OCI-LY7 (cell line): ENCODE measurements around the gene PDIA4. TPM values are rescaled to one million over a fixed set of nuclear protein-coding genes. Genes with fewer than 3 reads are reported as not detected.

ENCODE experiments used
- BruUV-seq: library from RNA; stranded (reverse); fragments of 400-500 nt; replicated peaks from 2 replicates; lab custom pipeline; 2021; lab: Mats Ljungman, UMichigan
- CTCF ChIA-PET: fragments of 300-600 bp; sonication (Branson Sonifier 250); formaldehyde crosslinking; loops from one replicate; lab custom pipeline; 2022; ENCODE audit warnings: antibody characterized with exemption; ENCODE audit not compliant: unreplicated experiment; lab: Charles Lee
- POLR2A ChIA-PET: fragments of 300-600 bp; sonication (Branson Sonifier 250); formaldehyde crosslinking; loops from one replicate; lab custom pipeline; 2022; ENCODE audit warnings: antibody characterized with exemption; lab: Charles Lee
- DNase-seq: peaks from one replicate; pipeline ENCODE4 v3.0.0-alpha.2; 2015; ENCODE audit warnings: low spot score
- H2AFZ ChIP-seq: fragments of 200-600 bp; sonication (generic), shearing (Covaris generic); 2 replicates; pipeline ENCODE4 v1.6.1; 2014; ENCODE audit warnings: mild to moderate bottlenecking, antibody characterized with exemption, low read length, moderate library complexity
- H3K27ac ChIP-seq: fragments of 200-600 bp; sonication (generic); 2 replicates; pipeline ENCODE4 v1.5.1; 2014; ENCODE audit warnings: mixed run types, low read depth, mild to moderate bottlenecking, moderate library complexity, low read length, inconsistent platforms; ENCODE audit not compliant: poor library complexity, severe bottlenecking
- H3K36me3 ChIP-seq: fragments of 200-600 bp; sonication (generic); 2 replicates; pipeline ENCODE4 v1.6.1; 2014; ENCODE audit warnings: mild to moderate bottlenecking, antibody characterized with exemption, low read length, moderate library complexity, mixed read lengths; ENCODE audit not compliant: insufficient read depth
- H3K4me1 ChIP-seq: fragments of 200-600 bp; sonication (generic); 2 replicates; pipeline ENCODE4 v1.5.1; 2014; ENCODE audit warnings: mild to moderate bottlenecking, low read length; ENCODE audit not compliant: insufficient read depth, poor library complexity, severe bottlenecking
- H3K4me2 ChIP-seq: fragments of 200-600 bp; sonication (generic); 2 replicates; pipeline ENCODE4 v1.6.1; 2014; ENCODE audit warnings: mild to moderate bottlenecking, low read length
- H3K4me3 ChIP-seq: fragments of 200-600 bp; sonication (generic); 2 replicates; pipeline ENCODE4 v1.5.1; 2014; ENCODE audit warnings: mild to moderate bottlenecking, low read depth, low read length; ENCODE audit not compliant: poor library complexity, severe bottlenecking
- H3K79me2 ChIP-seq: fragments of 200-600 bp; sonication (generic); 2 replicates; pipeline ENCODE4 v1.6.1; 2016; ENCODE audit warnings: low read depth, mild to moderate bottlenecking, low read length, moderate library complexity, mixed read lengths; ENCODE audit not compliant: insufficient read depth
- H3K9me2 ChIP-seq: fragments of 200-600 bp; sonication (generic); 2 replicates; pipeline ENCODE4 v1.6.1; 2016; ENCODE audit warnings: mild to moderate bottlenecking, low read length, mixed read lengths; ENCODE audit not compliant: insufficient read depth
- H3K9me3 ChIP-seq: fragments of 200-600 bp; sonication (generic); 2 replicates; pipeline ENCODE4 v1.6.1; 2014; ENCODE audit warnings: mild to moderate bottlenecking, mixed run types, low read length, mixed read lengths
- H4K20me1 ChIP-seq: fragments of 200-600 bp; sonication (generic); 2 replicates; pipeline ENCODE4 v1.6.1; 2014; ENCODE audit warnings: mild to moderate bottlenecking, antibody characterized with exemption, low read length, moderate library complexity, mixed read lengths; ENCODE audit not compliant: insufficient read depth
- EZH2phosphoT487 ChIP-seq: fragments of 200-600 bp; sonication (generic); IDR thresholded peaks from 2 replicates; pipeline ENCODE4 v1.6.1; 2018; ENCODE audit warnings: low read depth, borderline replicate concordance, mild to moderate bottlenecking, mixed run types, antibody characterized with exemption, low read length, moderate library complexity, mixed read lengths
- intact Hi-C: fragments of 100-400 bp; cut with micrococcal nuclease; formaldehyde crosslinking; loops from one replicate; pipeline ENCODE4 v1.10.0; 2022; ENCODE audit not compliant: unreplicated experiment
- total RNA-seq, 2 experiments: library from RNA; depleted of rRNA in 1 of 2; stranded (reverse); fragments of >200 nt in 1 of 2; shearing (Covaris generic) in 1 of 2; gene quantifications; 2 replicates each; pipeline ENCODE4 v1.2.3, GENCODE V29; 2014 to 2022
- TF ChIP-seq, protein P1 (sequence below): fragments of 200-600 bp; sonication (generic); conservative IDR thresholded peaks from 2 replicates; pipeline ENCODE4 v1.5.1; 2014; ENCODE audit warnings: mild to moderate bottlenecking, antibody characterized with exemption, low read length, moderate library complexity, mixed read lengths

PDIA4 gene
- total RNA-seq, 2 experiments from 2014 or later, result 130 to 141 TPM

DNA sequence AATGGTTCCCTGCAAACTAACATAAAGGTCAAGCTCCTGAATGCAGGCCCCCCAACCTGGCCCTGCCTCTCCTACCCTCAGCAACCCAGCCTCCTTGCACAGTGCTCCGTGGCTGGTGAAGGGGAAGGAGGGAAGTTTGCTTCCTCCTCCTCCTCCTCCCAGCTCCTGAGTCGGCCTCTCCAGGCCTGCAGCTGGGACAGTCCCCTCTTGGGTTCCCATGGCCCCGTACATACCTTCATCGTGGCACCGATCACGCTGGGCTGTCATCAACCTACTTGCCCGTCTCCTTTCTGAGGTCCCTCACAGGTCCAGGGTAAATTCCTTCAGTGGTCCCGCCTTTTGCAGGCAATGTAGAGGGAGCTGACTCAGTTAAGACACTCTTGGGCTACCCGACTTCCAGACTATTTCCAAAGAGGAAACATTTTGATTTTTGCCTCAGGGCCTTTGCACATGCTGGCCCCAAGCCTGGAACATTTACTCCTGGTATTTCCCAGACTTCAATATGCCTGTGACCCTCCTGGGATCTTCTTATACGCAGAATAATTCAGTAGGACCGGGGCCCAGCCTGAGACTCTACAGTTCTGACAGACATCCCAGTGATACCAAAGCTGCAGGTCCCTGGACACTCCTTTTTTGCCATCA, 26.8 kb downstream of the PDIA4 start:
- no TSS peak for BruUV-seq
- no peak for DNase-seq
- CTCF ChIA-PET, result interaction anchor here (1.1 kb wide), 1 partner anchor 424 kb away, joined by 3 read pairs; no protein-coding TSS in a partner anchor

DNA sequence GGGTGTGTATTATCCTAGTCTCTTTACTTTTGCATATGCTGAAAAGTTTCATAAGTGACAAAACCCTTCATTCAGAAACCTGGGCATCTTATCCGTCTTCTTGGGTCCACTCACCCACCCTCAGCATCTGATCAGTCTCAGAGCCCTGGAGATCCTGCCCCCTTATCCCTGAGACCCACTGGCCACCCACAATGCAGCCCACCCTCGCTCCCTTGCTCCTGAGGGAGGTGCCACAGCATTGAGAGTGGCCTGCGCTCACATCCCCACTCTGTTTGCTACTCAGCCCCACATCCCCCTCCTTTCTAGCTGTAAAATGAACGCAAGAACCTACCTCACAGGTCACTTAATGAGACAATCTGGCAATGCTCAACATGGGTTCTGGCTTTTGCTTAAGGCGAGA, 27.3 kb downstream of the PDIA4 start:
- ChIA-PET CTCF (interaction anchor here (0.9 to 1.1 kb wide), 2 partner anchors 25 to 423 kb away, joined by 3 read pairs; no protein-coding TSS in a partner anchor), POLR2A (interaction anchor here (0.8 to 1.0 kb wide), 2 partner anchors 11 to 17 kb away, joined by 3 to 4 read pairs; no protein-coding TSS in a partner anchor)
- H2AFZ ChIP-seq, result no peak overlapping the region
- no peak overlapping the region for H3K4me2 ChIP-seq
- H3K4me1 ChIP-seq, result no peaks in the 10 kb centered on the region
- no TSS peak for BruUV-seq
- no peaks in the 10 kb centered on the region for H4K20me1 ChIP-seq
- H3K27ac ChIP-seq, result no peak overlapping the region
- no peak for DNase-seq
- TF ChIP-seq EZH2phosphoT487, result no peak
- TF ChIP-seq, protein P1, sequence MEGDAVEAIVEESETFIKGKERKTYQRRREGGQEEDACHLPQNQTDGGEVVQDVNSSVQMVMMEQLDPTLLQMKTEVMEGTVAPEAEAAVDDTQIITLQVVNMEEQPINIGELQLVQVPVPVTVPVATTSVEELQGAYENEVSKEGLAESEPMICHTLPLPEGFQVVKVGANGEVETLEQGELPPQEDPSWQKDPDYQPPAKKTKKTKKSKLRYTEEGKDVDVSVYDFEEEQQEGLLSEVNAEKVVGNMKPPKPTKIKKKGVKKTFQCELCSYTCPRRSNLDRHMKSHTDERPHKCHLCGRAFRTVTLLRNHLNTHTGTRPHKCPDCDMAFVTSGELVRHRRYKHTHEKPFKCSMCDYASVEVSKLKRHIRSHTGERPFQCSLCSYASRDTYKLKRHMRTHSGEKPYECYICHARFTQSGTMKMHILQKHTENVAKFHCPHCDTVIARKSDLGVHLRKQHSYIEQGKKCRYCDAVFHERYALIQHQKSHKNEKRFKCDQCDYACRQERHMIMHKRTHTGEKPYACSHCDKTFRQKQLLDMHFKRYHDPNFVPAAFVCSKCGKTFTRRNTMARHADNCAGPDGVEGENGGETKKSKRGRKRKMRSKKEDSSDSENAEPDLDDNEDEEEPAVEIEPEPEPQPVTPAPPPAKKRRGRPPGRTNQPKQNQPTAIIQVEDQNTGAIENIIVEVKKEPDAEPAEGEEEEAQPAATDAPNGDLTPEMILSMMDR, result no peak
- no peaks in the 10 kb centered on the region for H3K79me2 ChIP-seq
- H3K9me2 ChIP-seq, result no peaks in the 10 kb centered on the region
- intact Hi-C loops, result no loop called here
- peaks cover 56% of the 10 kb centered on the region for H3K36me3 ChIP-seq
- no peak overlapping the region for H3K4me3 ChIP-seq
- H3K9me3 ChIP-seq, result no peaks in the 10 kb centered on the region

More for the DNA sequence above, 26.8 kb downstream of the PDIA4 start:
- Histone ChIP-seq H3K36me3 (peaks cover 62% of the 10 kb centered on the region), H3K79me2 (no peaks in the 10 kb centered on the region), H3K4me2 (no peak overlapping the region), H3K4me3 (no peak overlapping the region), H3K27ac (no peak overlapping the region), H2AFZ (no peak overlapping the region), H3K9me2 (no peaks in the 10 kb centered on the region), H3K4me1 (no peaks in the 10 kb centered on the region), H3K9me3 (no peaks in the 10 kb centered on the region), H4K20me1 (no peaks in the 10 kb centered on the region)
- TF ChIP-seq EZH2phosphoT487, result no peak
- TF ChIP-seq, protein P1, result no peak
- POLR2A ChIA-PET, result interaction anchor here (0.8 kb wide), 1 partner anchor 17 kb away, joined by 3 read pairs; no protein-coding TSS in a partner anchor
- intact Hi-C loops, result no loop called here

DNA sequence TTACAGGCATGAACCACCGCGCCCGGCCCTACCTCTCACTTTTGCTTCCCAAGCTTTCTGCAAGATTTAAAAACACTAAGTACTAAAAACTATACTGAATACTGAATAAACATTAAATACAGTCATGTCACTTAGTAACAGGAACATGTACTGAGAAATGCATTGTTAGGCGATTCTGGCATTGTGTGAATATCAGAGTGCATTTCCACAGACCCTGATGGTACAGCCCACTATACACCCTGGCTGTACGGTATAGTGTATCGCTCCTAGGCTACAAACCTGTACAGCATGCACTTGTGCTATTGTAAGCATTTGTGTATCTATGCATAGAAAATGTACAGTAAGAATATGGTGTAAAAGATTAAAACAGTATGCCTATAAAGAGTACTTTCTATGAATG, 29.1 kb downstream of the PDIA4 start:
- Histone ChIP-seq H3K36me3 (peaks cover 38% of the 10 kb centered on the region), H3K9me3 (no peaks in the 10 kb centered on the region), H2AFZ (no peak overlapping the region), H3K9me2 (no peaks in the 10 kb centered on the region), H3K4me1 (no peaks in the 10 kb centered on the region), H3K27ac (no peak overlapping the region), H3K4me2 (no peak overlapping the region), H3K4me3 (no peak overlapping the region), H3K79me2 (no peaks in the 10 kb centered on the region), H4K20me1 (no peaks in the 10 kb centered on the region)
- intact Hi-C loops, result no loop called here
- no TSS peak for BruUV-seq
- DNase-seq, result no peak
- TF ChIP-seq, protein P1, result no peak
- no peak for TF ChIP-seq EZH2phosphoT487
- ChIA-PET CTCF (no interaction called here), POLR2A (no interaction called here)
